SK-N-SH (cell line): ENCODE results near the gene PACSIN1.

Experiments used
- EP300 ChIP-seq, 2 experiments: IDR thresholded peaks; 2 replicates each; pipeline versions ENCODE4 v1.4.0 to v1.6.1; 2012; ENCODE audit warnings: borderline replicate concordance in 1 of 2, low read depth in 1 of 2, low read length in 1 of 2
- EZH2phosphoT487 ChIP-seq: fragments of 200-600 bp; sonication (generic); IDR thresholded peaks from 2 replicates; pipeline ENCODE4 v1.6.1; 2017; ENCODE audit warnings: low read depth, mixed run types, mild to moderate bottlenecking, antibody characterized with exemption, moderate library complexity, borderline replicate concordance
- FOSL2 ChIP-seq: IDR thresholded peaks from 2 replicates; pipeline ENCODE4 v1.4.0; 2012; ENCODE audit warnings: low read depth, mild to moderate bottlenecking, moderate library complexity, borderline replicate concordance
- GABPA ChIP-seq: IDR thresholded peaks from 2 replicates; pipeline ENCODE4 v1.4.0; 2012; ENCODE audit warnings: low read depth, mild to moderate bottlenecking
- JUND ChIP-seq: IDR thresholded peaks from 2 replicates; pipeline ENCODE4 v1.4.0; 2012
- MEF2A ChIP-seq: IDR thresholded peaks from 2 replicates; pipeline ENCODE4 v1.4.0; 2012; ENCODE audit warnings: low read depth, borderline replicate concordance
- POLR2AphosphoS5 ChIP-seq: IDR thresholded peaks from 2 replicates; pipeline ENCODE4 v1.6.1; 2012; ENCODE audit warnings: low read depth, low read length
- RCOR1 ChIP-seq: fragments of 150-350 bp; IDR thresholded peaks from 2 replicates; pipeline ENCODE4 v1.6.1; 2017; ENCODE audit warnings: antibody characterized with exemption, low read length
- TAF1 ChIP-seq: IDR thresholded peaks from 2 replicates; pipeline ENCODE4 v1.6.1; 2012; ENCODE audit warnings: low read depth, mild to moderate bottlenecking, low read length, moderate library complexity, borderline replicate concordance
- TEAD4 ChIP-seq: IDR thresholded peaks from 2 replicates; pipeline ENCODE4 v1.4.0; 2012; ENCODE audit warnings: mild to moderate bottlenecking, borderline replicate concordance; ENCODE audit not compliant: insufficient read depth
- YY1 ChIP-seq: IDR thresholded peaks from 2 replicates; pipeline ENCODE4 v1.4.0; 2012; ENCODE audit warnings: low read depth, mild to moderate bottlenecking
- TF ChIP-seq, protein P1 (sequence below): IDR thresholded peaks from 2 replicates; pipeline ENCODE4; 2012
- TF ChIP-seq, protein P2 (sequence below): fragments of 200-600 bp; sonication (generic); IDR thresholded peaks from 2 replicates; pipeline ENCODE4 v1.6.1; 2017; ENCODE audit warnings: antibody characterized with exemption, mild to moderate bottlenecking, moderate library complexity
- TF ChIP-seq, protein P3 (sequence below): fragments of 150-350 bp; IDR thresholded peaks from 2 replicates; pipeline ENCODE4 v1.6.1; 2017; ENCODE audit warnings: antibody characterized with exemption, low read length, low read depth, borderline replicate concordance

DNA sequence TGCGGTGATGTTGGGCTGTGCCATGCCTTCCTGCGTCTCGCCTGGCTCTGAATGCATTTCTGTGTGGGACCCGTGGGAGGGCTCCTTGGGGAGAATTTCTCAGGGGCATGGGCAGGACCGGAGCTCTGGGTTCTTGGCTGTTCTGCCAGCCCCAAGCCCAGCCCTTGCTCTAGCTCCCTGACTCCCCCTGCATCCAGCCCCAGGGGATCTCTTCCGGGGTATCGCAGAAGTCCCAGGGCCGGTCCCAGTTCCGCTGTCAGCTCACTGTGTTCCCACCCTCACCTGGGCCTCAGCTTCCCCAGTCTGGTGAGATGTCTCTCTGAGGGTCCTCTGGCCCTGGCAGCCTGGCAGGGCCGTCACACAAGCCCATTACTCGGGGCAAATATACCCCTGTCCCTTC lies 69.8 kb downstream of the PACSIN1 start:
- TF ChIP-seq FOSL2 (no peak), TAF1 (no peak), EP300 (IDR thresholded peaks at IDR 0.05; ENCODE audit: borderline replicate concordance in 1 of 2, low read depth in 1 of 2, low read length in 1 of 2) (no peak), POLR2AphosphoS5 (no peak), GABPA (no peak), EZH2phosphoT487 (no peak), JUND (no peak), YY1 (no peak), TEAD4 (no peak), MEF2A (no peak), RCOR1 (no peak)
- TF ChIP-seq, protein P1, sequence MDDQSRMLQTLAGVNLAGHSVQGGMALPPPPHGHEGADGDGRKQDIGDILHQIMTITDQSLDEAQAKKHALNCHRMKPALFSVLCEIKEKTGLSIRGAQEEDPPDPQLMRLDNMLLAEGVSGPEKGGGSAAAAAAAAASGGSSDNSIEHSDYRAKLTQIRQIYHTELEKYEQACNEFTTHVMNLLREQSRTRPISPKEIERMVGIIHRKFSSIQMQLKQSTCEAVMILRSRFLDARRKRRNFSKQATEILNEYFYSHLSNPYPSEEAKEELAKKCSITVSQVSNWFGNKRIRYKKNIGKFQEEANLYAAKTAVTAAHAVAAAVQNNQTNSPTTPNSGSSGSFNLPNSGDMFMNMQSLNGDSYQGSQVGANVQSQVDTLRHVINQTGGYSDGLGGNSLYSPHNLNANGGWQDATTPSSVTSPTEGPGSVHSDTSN, result no peak
- TF ChIP-seq, protein P2, sequence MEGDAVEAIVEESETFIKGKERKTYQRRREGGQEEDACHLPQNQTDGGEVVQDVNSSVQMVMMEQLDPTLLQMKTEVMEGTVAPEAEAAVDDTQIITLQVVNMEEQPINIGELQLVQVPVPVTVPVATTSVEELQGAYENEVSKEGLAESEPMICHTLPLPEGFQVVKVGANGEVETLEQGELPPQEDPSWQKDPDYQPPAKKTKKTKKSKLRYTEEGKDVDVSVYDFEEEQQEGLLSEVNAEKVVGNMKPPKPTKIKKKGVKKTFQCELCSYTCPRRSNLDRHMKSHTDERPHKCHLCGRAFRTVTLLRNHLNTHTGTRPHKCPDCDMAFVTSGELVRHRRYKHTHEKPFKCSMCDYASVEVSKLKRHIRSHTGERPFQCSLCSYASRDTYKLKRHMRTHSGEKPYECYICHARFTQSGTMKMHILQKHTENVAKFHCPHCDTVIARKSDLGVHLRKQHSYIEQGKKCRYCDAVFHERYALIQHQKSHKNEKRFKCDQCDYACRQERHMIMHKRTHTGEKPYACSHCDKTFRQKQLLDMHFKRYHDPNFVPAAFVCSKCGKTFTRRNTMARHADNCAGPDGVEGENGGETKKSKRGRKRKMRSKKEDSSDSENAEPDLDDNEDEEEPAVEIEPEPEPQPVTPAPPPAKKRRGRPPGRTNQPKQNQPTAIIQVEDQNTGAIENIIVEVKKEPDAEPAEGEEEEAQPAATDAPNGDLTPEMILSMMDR, result no peak
- TF ChIP-seq, protein P3, sequence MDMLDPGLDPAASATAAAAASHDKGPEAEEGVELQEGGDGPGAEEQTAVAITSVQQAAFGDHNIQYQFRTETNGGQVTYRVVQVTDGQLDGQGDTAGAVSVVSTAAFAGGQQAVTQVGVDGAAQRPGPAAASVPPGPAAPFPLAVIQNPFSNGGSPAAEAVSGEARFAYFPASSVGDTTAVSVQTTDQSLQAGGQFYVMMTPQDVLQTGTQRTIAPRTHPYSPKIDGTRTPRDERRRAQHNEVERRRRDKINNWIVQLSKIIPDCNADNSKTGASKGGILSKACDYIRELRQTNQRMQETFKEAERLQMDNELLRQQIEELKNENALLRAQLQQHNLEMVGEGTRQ, result no peak
